Uterus (tissue), 2 donors: Measurements from ENCODE around the gene YAE1.

Experiments
- POLR2A ChIP-seq, 2 donors: fragments of 450-650 bp; IDR thresholded peaks; one replicate each; pipeline ENCODE4 v1.6.1; 2016; ENCODE audit warnings: antibody characterized with exemption in 2 of 2, mild to moderate bottlenecking in 1 of 2, moderate library complexity in 1 of 2
- TF ChIP-seq, protein P1 (sequence below), 4 experiments: fragments of 200-600 bp in 2 of 4; fragments of 450-650 bp in 2 of 4; sonication (generic) in 2 of 4; IDR thresholded peaks; one replicate each; pipeline ENCODE4 v1.5.1; 2016 to 2019; ENCODE audit warnings: antibody characterized with exemption in 4 of 4, mild to moderate bottlenecking in 2 of 4, moderate library complexity in 1 of 4

- TF ChIP-seq, protein P1, sequence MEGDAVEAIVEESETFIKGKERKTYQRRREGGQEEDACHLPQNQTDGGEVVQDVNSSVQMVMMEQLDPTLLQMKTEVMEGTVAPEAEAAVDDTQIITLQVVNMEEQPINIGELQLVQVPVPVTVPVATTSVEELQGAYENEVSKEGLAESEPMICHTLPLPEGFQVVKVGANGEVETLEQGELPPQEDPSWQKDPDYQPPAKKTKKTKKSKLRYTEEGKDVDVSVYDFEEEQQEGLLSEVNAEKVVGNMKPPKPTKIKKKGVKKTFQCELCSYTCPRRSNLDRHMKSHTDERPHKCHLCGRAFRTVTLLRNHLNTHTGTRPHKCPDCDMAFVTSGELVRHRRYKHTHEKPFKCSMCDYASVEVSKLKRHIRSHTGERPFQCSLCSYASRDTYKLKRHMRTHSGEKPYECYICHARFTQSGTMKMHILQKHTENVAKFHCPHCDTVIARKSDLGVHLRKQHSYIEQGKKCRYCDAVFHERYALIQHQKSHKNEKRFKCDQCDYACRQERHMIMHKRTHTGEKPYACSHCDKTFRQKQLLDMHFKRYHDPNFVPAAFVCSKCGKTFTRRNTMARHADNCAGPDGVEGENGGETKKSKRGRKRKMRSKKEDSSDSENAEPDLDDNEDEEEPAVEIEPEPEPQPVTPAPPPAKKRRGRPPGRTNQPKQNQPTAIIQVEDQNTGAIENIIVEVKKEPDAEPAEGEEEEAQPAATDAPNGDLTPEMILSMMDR (IDR thresholded peaks at IDR 0.05) = peak; percentile 74 to 90 (median 82)
- TF ChIP-seq POLR2A (IDR thresholded peaks at IDR 0.05) = no peak
These were observed 14.1 kb downstream of the YAE1 start for GRCh38 chr7:39580149-39580874.
